22Rv1 (cell line): Measurements from ENCODE around the gene GRIA1.
"Not testable (repeated sequence)": the region's sequence is repeated elsewhere in the genome, so short reads cannot be mapped to it uniquely, and the experiment has no call there.

Experiments used
- H3K27ac ChIP-seq: fragments of 450-650 bp; 2 replicates; pipeline ENCODE4 v1.5.1; 2017
- CTCF ChIP-seq: fragments of 450-650 bp; IDR thresholded peaks from 2 replicates; pipeline ENCODE4 v1.5.1; 2017; ENCODE audit warnings: mild to moderate bottlenecking
- ZFX ChIP-seq: fragments of 450-650 bp; IDR thresholded peaks from 2 replicates; pipeline ENCODE4 v1.6.1; 2017; ENCODE audit warnings: antibody characterized with exemption, borderline replicate concordance

Gene GRIA1

GRCh38 chr5:153713943-153714342 is 223.5 kb downstream of the GRIA1 start:
- no peak overlapping the region for H3K27ac ChIP-seq
- TF ChIP-seq CTCF (no peak), ZFX (no peak)

GRCh38 chr5:153714798-153715197 is 224.3 kb downstream of the GRIA1 start:
- no peak overlapping the region for H3K27ac ChIP-seq
- TF ChIP-seq CTCF (no peak), ZFX (no peak)

GRCh38 chr5:153717287-153717686 is 226.8 kb downstream of the GRIA1 start:
- no peak overlapping the region for H3K27ac ChIP-seq
- TF ChIP-seq CTCF (no peak), ZFX (no peak)

- H3K27ac ChIP-seq = no peak overlapping the region
- TF ChIP-seq CTCF (no peak), ZFX (no peak)
These were observed 228.2 kb downstream of the GRIA1 start for GRCh38 chr5:153718713-153719112.

GRCh38 chr5:153719324-153719723 is 228.9 kb downstream of the GRIA1 start:
- H3K27ac ChIP-seq = no peak overlapping the region
- TF ChIP-seq ZFX (no peak), CTCF (no peak)

- H3K27ac ChIP-seq = not testable (repeated sequence)
These were observed 232.6 kb downstream of the GRIA1 start for GRCh38 chr5:153723022-153723610.

- TF ChIP-seq ZFX (no peak), CTCF (no peak)
- H3K27ac ChIP-seq = no peak overlapping the region
These were observed 251.6 kb downstream of the GRIA1 start for GRCh38 chr5:153742060-153742459.

GRCh38 chr5:153744751-153745150 is 254.3 kb downstream of the GRIA1 start:
- H3K27ac ChIP-seq = no peak overlapping the region
- TF ChIP-seq ZFX (no peak), CTCF (no peak)
